Posterior vena cava (tissue), 2 donors: ENCODE results near the gene ANO2. TPM values are rescaled to one million over a fixed set of nuclear protein-coding genes. Genes with fewer than 3 reads are reported as not detected.

Experiments
- DNase-seq: peaks from one replicate; pipeline ENCODE4 v3.0.0-alpha.2; 2020; ENCODE audit warnings: low spot score
- intact Hi-C, 2 donors: fragments of 100-400 bp; cut with DNase I; formaldehyde crosslinking; loops; one replicate each; pipeline versions ENCODE4 v1.14.1 to v1.14.2; 2022 to 2023
- total RNA-seq, 2 donors: library from RNA; stranded (reverse); fragmentation: NEBNext Ultra II Directional; extraction: Animal tissue kit (Norgen Biotek cat#: 25700); gene quantifications; one replicate each; pipeline ENCODE4 v1.2.1, GENCODE V29; 2021
- donor health status: DM: yes; HTN: yes; CAD: no.
- donor health status: DM: yes; HTN: yes; CAD: no.

The ANO2 gene
- total RNA-seq, 2 donors from 2014 or later, result 9.2 to 16.4 TPM

- intact Hi-C loops, result no loop called here
- no peak for DNase-seq
These were observed 363.4 kb downstream of the ANO2 start for GRCh38 chr12:5581616-5582015.

GRCh38 chr12:5581019-5581418 lies 364.0 kb downstream of the ANO2 start:
- DNase-seq, result no peak
- intact Hi-C loops, result no loop called here

- intact Hi-C loops, result no loop called here
- DNase-seq, result no peak
These were observed 366.3 kb downstream of the ANO2 start for GRCh38 chr12:5578775-5579174.

GRCh38 chr12:5577741-5578140 lies 367.3 kb downstream of the ANO2 start:
- intact Hi-C loops, result no loop called here
- no peak for DNase-seq

GRCh38 chr12:5577211-5577612 lies 367.8 kb downstream of the ANO2 start:
- no peak for DNase-seq
- intact Hi-C loops, result no loop called here

- no peak for DNase-seq
- intact Hi-C loops, result no loop called here
These were observed 369.1 kb downstream of the ANO2 start for GRCh38 chr12:5575987-5576386.

- intact Hi-C loops, result no loop called here
- DNase-seq, result no peak
These were observed 369.8 kb downstream of the ANO2 start for GRCh38 chr12:5575232-5575631.

- DNase-seq, result no peak
- intact Hi-C loops, result no loop called here
These were observed 371.7 kb downstream of the ANO2 start for GRCh38 chr12:5573390-5573789.

GRCh38 chr12:5571115-5571514 lies 373.9 kb downstream of the ANO2 start:
- intact Hi-C loops, result no loop called here
- no peak for DNase-seq

- DNase-seq, result no peak
- intact Hi-C loops, result no loop called here
These were observed 374.6 kb downstream of the ANO2 start for GRCh38 chr12:5570416-5570815.

- intact Hi-C loops, result no loop called here
- no peak for DNase-seq
These were observed 376.6 kb downstream of the ANO2 start for GRCh38 chr12:5568325-5568981.

GRCh38 chr12:5567016-5567725 lies 377.9 kb downstream of the ANO2 start:
- no peak for DNase-seq
- intact Hi-C loops, result no loop called here

- no peak for DNase-seq
- intact Hi-C loops, result no loop called here
These were observed 379.0 kb downstream of the ANO2 start for GRCh38 chr12:5565933-5566599.

GRCh38 chr12:5562581-5562980 lies 382.5 kb downstream of the ANO2 start:
- intact Hi-C loops, result no loop called here
- no peak for DNase-seq

GRCh38 chr12:5561846-5562245 lies 383.2 kb downstream of the ANO2 start:
- intact Hi-C loops, result no loop called here
- DNase-seq, result no peak

- DNase-seq, result no peak
- intact Hi-C loops, result no loop called here
These were observed 384.0 kb downstream of the ANO2 start for GRCh38 chr12:5561057-5561456.

GRCh38 chr12:5560265-5560664 lies 384.8 kb downstream of the ANO2 start:
- intact Hi-C loops, result no loop called here

GRCh38 chr12:5557906-5558305 lies 387.2 kb downstream of the ANO2 start:
- intact Hi-C loops, result no loop called here

More at GRCh38 chr12:5560265-5560664, 384.8 kb downstream of the ANO2 start:
- DNase-seq, result no peak

GRCh38 chr12:5556946-5557673 lies 387.9 kb downstream of the ANO2 start:
- intact Hi-C loops, result no loop called here
- DNase-seq, result no peak

More at GRCh38 chr12:5557906-5558305, 387.2 kb downstream of the ANO2 start:
- DNase-seq, result no peak

- no peak for DNase-seq
- intact Hi-C loops, result no loop called here
These were observed 388.9 kb downstream of the ANO2 start for GRCh38 chr12:5556033-5556614.
